GM12878 (cell line): ENCODE data around the gene EPB41L1.

Source experiments
- BACH1 ChIP-seq: fragments of 450-650 bp; IDR thresholded peaks from 2 replicates; pipeline ENCODE4 v1.6.1; 2017; ENCODE audit warnings: mild to moderate bottlenecking, borderline replicate concordance
- DPF2 ChIP-seq: fragments of 450-650 bp; IDR thresholded peaks from 2 replicates; pipeline ENCODE4 v1.6.1; 2017; ENCODE audit warnings: mild to moderate bottlenecking
- E4F1 ChIP-seq: fragments of 450-650 bp; IDR thresholded peaks from 2 replicates; pipeline ENCODE4 v1.6.1; 2018; ENCODE audit warnings: borderline replicate concordance, mild to moderate bottlenecking; ENCODE audit not compliant: partially characterized antibody
- EP300 ChIP-seq, 2 experiments: fragments of 150-350 bp in 1 of 2; IDR thresholded peaks; 2 replicates each; pipeline ENCODE4 v1.6.1; 2011 to 2012; ENCODE audit warnings: low read depth in 2 of 2, low read length in 2 of 2, borderline replicate concordance in 1 of 2, improper control_type of control experiment in 1 of 2, inconsistent platforms in 1 of 2; ENCODE audit not compliant: control insufficient read depth in 1 of 2
- EZH2 ChIP-seq: IDR thresholded peaks from 2 replicates; pipeline ENCODE4 v1.6.1; 2012; ENCODE audit warnings: low read depth, mild to moderate bottlenecking, control low read depth, inconsistent platforms, low read length, borderline replicate concordance; ENCODE audit not compliant: control insufficient read depth
- POLR2A ChIP-seq: IDR thresholded peaks from 2 replicates; pipeline ENCODE4 v1.6.1; 2011; ENCODE audit warnings: low read depth, mild to moderate bottlenecking, low read length
- POLR2AphosphoS5 ChIP-seq: IDR thresholded peaks from 2 replicates; pipeline ENCODE4 v1.6.1; 2011; ENCODE audit warnings: mild to moderate bottlenecking, low read length, inconsistent platforms
- TF ChIP-seq, protein P1 (sequence below), 3 experiments: IDR thresholded peaks in 2 of 3; conservative IDR thresholded peaks in 1 of 3; 2 replicates each; pipeline ENCODE4 v1.5.1; 2011; ENCODE audit warnings: low read depth in 3 of 3, low read length in 3 of 3, mild to moderate bottlenecking in 3 of 3, control low read depth in 2 of 3, moderate library complexity in 2 of 3, inconsistent platforms in 1 of 3, mixed read lengths in 1 of 3; ENCODE audit not compliant: control insufficient read depth in 2 of 3, insufficient read depth in 1 of 3; ENCODE audit errors: extremely low read depth in 1 of 3

DNA sequence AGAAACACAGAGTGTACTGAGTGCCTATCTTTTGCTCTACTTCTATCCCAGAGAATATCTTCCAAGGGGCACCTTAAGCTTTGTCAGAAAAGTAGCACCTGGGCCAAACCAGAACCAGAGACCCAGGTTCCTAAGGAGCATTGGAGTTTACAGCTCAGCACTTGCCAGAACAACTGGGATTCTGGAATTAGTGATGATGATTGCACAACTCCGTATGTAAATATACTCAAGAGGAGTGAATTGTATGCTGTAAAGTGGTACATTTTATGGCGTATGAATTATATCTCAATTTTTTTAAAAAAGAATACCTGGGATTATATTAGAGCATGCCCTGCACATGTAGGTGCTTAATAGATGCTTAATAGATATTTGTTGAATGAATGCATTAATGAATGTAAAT is 36.2 kb upstream of the EPB41L1 start:
- TF ChIP-seq POLR2AphosphoS5 = no peak
- TF ChIP-seq DPF2 = no peak
- no peak for TF ChIP-seq EZH2
- no peak for TF ChIP-seq BACH1
- TF ChIP-seq, protein P1, sequence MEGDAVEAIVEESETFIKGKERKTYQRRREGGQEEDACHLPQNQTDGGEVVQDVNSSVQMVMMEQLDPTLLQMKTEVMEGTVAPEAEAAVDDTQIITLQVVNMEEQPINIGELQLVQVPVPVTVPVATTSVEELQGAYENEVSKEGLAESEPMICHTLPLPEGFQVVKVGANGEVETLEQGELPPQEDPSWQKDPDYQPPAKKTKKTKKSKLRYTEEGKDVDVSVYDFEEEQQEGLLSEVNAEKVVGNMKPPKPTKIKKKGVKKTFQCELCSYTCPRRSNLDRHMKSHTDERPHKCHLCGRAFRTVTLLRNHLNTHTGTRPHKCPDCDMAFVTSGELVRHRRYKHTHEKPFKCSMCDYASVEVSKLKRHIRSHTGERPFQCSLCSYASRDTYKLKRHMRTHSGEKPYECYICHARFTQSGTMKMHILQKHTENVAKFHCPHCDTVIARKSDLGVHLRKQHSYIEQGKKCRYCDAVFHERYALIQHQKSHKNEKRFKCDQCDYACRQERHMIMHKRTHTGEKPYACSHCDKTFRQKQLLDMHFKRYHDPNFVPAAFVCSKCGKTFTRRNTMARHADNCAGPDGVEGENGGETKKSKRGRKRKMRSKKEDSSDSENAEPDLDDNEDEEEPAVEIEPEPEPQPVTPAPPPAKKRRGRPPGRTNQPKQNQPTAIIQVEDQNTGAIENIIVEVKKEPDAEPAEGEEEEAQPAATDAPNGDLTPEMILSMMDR (IDR thresholded peaks at IDR 0.05 in 2 of 3, conservative IDR thresholded peaks at IDR 0.05 in 1 of 3; ENCODE audit: control insufficient read depth in 2 of 3, extremely low read depth in 1 of 3, insufficient read depth in 1 of 3, low read depth in 3 of 3, low read length in 3 of 3) = no peak
- no peak for TF ChIP-seq E4F1
- no peak for TF ChIP-seq POLR2A
- no peak for TF ChIP-seq EP300 (IDR thresholded peaks at IDR 0.05; ENCODE audit: borderline replicate concordance in 1 of 2, control insufficient read depth in 1 of 2, low read depth in 2 of 2, low read length in 2 of 2)
